Right ventricle myocardium inferior (tissue), 1 donor: ENCODE data around the gene ACSM3. TPM values are rescaled to one million over a fixed set of nuclear protein-coding genes. Genes with fewer than 3 reads are reported as not detected.

Experiments
- ATAC-seq: fragments of 200-7000 bp; cut with Tn5 transposase; one replicate; pipeline ENCODE4 v1.9.1; 2020; ENCODE audit warnings: mild to moderate bottlenecking, moderate library complexity
- DNase-seq: peaks from one replicate; pipeline ENCODE4 v3.0.0; 2021; ENCODE audit errors: missing footprints
- intact Hi-C: fragments of 100-400 bp; cut with DNase I; formaldehyde crosslinking; loops from one replicate; pipeline ENCODE4 v1.11.0; 2022
- total RNA-seq: library from RNA; stranded (reverse); fragmentation: NEBNext Ultra II Directional; extraction: Animal tissue kit (Norgen Biotek cat#: 25700); gene quantifications from one replicate; pipeline ENCODE4 v1.2.1, GENCODE V29; 2021
- donor health status: DM: no; HTN: yes; CAD: no; lungs with severe emphysema.

Gene ACSM3
- total RNA-seq, 1 donor from 2014 or later = 9.4 TPM

- DNase-seq (no peak), ATAC-seq (no peak)
- intact Hi-C loops = no loop called here
Measured at GRCh38 chr16:20838240-20838639, 74.4 kb downstream of the ACSM3 start.

- intact Hi-C loops = no loop called here
- ATAC-seq = no peak
Measured at GRCh38 chr16:20839504-20839903, 75.7 kb downstream of the ACSM3 start.

GRCh38 chr16:20844054-20844453 is 80.2 kb downstream of the ACSM3 start:
- ATAC-seq = no peak
- intact Hi-C loops = no loop called here

More at GRCh38 chr16:20839504-20839903, 75.7 kb downstream of the ACSM3 start:
- DNase-seq = no peak

GRCh38 chr16:20844588-20844987 is 80.8 kb downstream of the ACSM3 start:
- intact Hi-C loops = no loop called here
- no peak for DNase-seq
- ATAC-seq = no peak

More at GRCh38 chr16:20844054-20844453, 80.2 kb downstream of the ACSM3 start:
- DNase-seq = no peak

- intact Hi-C loops = no loop called here
- ATAC-seq = peak; percentile 67
Measured at GRCh38 chr16:20846030-20846429, 82.2 kb downstream of the ACSM3 start.

GRCh38 chr16:20846551-20846950 is 82.7 kb downstream of the ACSM3 start:
- no peak for ATAC-seq
- DNase-seq = no peak
- intact Hi-C loops = no loop called here

More at GRCh38 chr16:20846030-20846429, 82.2 kb downstream of the ACSM3 start:
- no peak for DNase-seq

Other genes with a start within 250 kb of the ACSM3 start
- not detected for gene ACSM2B, start 187.6 kb upstream of the ACSM3 start, total RNA-seq
- gene ACSM1, start 66.3 kb upstream of the ACSM3 start, total RNA-seq = 0.27 TPM
- gene THUMPD1, start 22.2 kb upstream of the ACSM3 start, total RNA-seq = 18.3 TPM
- 9.1 TPM for gene ERI2, start 42.5 kb downstream of the ACSM3 start, total RNA-seq
- gene REXO5, start 42.5 kb downstream of the ACSM3 start, total RNA-seq = 5.8 TPM
- 15.8 TPM for gene DCUN1D3, start 136.3 kb downstream of the ACSM3 start, total RNA-seq
- 58.1 TPM for gene LYRM1, start 136.8 kb downstream of the ACSM3 start, total RNA-seq